NCI-H2107 treated with DMSO at 0.1 percent for 48 hours (cell line): ENCODE measurements around the gene ACER3.
"Not testable (repeated sequence)": the region's sequence is repeated elsewhere in the genome, so short reads cannot be mapped to it uniquely, and the experiment has no call there.

Experiments used
- DNase-seq: peaks from one replicate; lab custom pipeline; 2025; ENCODE audit not compliant: unreplicated experiment; lab: John Stamatoyannopoulos, UW

Gene ACER3

DNA sequence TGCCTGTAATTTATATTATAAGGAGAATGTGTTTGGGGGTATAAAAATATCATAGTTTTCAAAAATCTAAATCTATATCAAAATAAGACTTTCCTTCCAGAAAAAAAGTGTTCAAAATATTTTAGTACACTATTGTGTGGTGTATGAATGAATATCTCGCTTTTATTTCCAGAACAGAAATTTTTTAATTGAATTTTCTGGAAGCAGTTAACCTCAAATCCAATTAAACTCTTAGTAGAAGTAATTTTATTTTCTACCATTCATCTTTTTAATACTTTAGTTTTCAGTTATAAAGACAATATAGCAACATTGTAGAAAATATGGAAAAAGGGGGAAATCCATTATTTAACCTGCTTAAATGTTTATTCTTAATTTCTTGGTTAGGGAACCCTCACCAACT, 58.7 kb downstream of the ACER3 start:
- DNase-seq: no peak

DNA sequence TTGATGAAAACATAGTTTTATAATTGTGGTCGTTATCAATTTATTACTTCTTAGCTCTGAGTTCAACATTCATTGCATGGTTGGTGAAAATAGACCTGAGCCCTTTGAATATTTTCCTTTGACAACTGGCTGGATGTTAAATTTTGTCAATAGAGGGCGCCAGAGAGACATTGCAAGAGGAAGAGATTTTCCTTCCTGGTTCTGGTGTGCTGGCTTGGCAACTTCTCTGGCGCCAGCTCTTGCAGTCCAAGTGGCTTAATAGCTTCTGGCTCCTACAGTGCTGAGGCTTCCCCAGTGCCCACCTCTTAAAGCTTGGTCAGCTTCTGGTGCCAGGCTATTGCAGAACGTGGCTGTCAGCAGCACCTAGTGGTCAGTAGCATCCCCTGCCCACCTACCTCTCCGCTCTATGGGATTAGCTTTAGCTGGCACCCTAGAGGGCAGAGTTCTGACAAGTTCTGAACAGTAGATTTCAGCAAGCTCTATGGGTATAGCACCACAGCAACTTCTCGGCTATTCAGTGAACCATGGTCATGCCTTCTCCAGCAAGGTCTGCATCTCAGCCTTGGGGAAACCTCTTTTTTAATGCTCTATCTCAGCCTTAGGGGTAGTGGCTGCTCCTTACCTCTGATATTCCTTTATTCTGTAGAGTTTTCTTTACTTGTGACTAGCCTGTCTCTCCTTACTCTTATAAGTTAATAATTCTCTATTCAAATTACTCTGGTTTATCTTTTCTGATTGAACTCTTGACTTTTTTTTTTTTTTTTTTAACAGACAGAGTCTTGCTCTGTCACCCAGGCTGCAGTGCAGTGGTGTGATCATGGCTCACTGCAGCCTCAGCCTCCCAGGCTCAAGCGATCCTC, 59.4 kb downstream of the ACER3 start:
- peak; percentile 68 for DNase-seq

DNA sequence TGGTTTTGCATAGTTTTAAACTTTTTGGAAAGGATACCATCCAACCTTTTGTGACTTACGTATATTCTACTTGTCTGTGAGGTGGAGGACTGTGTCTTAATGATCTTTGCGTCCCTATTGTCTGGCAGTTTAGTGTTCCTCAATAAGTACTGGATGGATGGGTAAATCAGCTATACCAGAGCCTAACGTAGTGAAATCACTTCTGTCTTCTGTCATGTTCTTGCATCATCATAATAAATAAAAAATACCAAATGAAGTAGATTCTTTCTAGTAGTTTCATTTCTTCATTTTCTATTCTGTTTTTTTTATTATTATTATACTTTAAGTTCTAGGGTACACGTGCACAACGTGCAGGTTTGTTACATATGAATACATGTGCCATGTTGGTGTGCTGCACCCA, 66.4 kb downstream of the ACER3 start:
- no peak for DNase-seq

DNA sequence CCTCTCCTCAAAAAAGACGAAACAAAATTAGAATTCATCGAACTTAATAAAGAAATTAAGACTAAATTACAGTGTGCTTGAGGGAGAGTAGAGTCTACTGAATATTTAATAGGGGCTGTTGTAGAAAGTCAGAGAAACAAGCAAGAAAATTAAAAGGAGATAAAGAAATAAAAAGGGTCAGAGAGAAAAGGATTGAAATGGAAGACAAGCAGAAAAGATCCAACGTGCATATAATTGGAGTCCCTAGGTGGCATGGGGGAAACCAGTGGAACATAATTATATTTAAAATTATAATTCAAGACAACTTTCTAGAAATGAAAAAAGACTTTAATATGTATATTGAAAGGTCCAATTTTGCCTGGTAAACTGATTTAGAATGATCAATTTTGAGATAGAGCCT, 74.3 kb downstream of the ACER3 start:
- DNase-seq: no peak

DNA sequence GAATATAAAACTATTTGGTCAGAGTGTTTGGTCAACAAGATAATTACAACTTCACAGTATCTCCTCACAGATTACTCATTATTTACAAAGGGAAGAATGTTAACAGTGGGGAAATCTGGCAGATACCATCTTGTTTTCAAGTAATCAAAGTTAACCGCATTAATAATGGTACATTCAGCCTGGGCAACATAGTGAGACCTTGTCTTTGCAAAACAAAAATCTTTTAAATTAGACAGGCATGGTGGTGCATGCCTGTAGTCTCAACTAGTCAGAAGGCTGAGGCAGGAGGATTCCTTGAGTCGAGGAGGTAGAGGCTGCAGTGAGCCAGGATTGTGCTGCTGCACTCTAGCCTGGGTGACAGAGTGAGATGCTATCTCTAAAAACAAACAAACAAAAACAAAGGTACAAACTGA, 78.5 kb downstream of the ACER3 start:
- no peak for DNase-seq

DNA sequence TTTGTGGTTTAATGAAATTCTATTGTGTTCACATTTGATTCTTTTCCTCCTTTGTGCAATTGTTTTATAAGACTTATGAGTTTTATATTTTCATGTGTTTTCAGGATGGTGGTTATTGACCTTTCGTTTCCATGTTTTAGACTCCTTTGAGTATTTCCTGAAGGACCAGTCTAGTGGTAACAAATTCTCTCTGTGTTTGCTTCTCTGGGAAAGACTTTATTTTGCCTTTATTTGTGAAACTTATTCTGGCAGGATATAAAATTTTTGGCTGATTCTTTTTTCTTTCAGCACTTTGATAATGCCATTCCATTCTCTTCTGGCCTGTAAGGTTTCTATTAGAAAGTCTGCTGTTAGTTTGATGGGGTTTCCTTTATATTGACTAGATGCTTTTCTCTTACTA, 83.5 kb downstream of the ACER3 start:
- DNase-seq: no peak

DNA sequence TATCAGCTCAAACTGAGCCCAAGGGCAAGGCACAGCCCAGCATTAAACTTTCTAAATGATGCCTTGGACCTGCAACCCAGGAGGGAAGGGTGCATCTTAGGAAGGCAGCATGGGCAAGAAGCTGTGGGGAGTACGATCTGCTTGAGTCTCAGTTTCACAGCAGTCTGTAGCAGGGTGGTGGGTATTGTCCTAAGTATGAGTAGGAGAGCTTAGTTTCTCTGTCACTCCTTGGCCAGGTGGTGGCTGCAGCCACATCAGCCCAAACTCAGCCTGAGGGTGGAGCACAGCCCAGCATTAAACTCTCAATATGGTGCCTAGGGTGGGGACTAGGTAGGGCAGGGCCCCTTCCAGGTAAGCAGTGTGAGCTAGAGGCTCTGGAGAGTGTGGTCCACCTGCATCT, 85.5 kb downstream of the ACER3 start:
- no peak for DNase-seq

DNA sequence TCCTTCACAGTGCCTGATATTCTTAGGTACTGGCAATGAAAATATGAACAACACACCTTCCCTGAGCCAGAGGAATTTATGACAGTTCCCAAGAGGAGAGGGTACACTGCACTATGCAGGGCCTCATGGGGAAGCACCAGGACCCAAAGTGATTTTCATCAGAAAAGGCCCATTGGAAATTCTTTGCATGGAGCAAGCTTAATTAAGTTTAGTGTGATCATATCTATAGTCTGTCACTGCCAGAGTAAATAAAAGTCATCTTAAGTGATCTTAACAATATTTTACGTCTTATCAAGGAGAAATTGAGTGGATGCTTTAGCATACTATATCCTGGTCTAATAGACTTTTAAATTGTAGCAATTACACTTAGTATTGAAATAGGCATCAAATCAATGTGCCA, 86.5 kb downstream of the ACER3 start:
- DNase-seq: no peak

DNA sequence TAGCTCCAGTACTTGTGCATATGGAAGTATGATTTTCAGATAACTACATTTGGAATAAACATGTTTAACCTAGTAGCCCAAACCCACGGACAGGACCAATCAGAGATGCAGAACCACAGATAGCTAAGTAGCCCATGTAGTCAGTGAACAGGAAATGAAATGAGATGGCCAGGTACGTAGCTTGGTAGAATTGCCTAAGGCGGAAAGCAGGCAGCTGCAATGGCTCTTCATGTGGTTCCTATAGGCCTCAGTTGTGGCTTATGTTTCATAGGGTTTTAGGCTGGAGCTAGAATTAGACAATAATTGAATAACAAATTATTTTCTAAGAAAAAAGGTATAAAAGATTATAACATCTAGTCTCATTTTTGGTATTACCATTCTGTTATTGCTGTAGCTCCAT, 87.1 kb downstream of the ACER3 start:
- DNase-seq: no peak

DNA sequence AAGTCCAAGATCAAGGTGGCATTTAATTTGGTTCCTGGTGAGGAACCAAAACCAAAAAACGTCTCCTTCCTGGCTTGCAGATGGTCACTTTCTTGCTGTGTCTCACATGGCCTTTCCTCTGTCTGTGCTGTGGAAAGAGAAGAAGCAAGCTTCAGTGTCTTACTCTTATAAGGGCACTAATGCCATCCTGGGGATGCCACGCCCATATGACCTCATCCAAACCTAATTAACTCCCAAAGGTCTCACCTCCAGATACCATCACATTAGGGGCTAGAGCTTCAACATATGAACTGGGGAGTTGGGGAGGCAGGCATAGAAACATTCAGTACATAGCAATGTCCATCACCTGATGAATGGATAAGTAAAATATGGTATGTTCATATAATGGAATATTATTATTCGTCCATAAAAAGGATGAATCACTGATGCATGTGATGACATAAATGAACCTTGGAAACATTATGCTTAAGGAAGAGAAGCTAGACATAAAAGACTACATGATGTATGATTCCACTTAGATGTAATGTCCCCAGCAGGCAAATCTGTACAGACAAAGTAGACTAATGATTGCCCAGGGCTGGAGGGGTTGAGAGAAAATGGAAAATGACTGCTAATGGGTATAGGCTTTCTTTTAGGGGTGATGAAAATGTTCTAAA, 94.9 kb downstream of the ACER3 start:
- DNase-seq: no peak

DNA sequence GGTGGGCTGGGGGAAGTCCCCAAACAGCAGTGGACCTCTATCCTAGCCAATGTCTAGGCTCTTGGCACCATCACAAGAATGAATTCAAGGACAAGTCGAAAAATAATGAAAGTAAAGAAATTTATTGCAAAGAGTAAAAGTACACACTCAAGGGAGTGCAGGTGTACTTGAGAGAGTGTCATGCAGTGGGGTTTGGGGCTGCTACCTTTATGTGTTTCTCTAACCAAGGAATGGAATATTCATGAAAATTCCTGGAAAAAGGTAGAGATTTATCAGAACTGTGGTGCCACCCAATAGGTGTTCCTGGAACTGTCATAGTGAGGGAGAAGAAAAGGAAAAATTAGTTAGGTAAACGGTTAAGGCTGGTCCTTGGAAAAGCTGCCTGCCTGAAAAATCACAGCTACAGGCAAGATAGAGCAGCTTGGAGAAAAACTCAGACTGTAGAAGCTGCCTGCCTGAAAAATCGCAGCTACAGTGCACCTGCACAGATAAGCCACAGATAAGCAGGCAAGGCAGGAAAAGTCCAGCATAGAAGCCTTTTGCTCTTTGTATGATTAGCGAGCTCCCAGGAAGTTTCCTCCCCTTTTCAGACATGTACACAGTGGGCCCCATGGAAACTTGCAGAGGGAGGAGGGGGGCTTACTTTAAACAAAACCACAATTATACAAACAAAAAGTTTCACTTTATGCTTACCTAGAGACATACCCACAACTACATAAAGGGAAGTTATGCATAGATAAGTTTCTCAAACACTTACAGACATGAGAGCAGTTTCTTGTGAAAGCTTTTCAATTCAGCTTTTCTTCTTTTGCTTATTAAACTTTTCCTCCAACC, 102.1 kb downstream of the ACER3 start:
- DNase-seq: no peak

DNA sequence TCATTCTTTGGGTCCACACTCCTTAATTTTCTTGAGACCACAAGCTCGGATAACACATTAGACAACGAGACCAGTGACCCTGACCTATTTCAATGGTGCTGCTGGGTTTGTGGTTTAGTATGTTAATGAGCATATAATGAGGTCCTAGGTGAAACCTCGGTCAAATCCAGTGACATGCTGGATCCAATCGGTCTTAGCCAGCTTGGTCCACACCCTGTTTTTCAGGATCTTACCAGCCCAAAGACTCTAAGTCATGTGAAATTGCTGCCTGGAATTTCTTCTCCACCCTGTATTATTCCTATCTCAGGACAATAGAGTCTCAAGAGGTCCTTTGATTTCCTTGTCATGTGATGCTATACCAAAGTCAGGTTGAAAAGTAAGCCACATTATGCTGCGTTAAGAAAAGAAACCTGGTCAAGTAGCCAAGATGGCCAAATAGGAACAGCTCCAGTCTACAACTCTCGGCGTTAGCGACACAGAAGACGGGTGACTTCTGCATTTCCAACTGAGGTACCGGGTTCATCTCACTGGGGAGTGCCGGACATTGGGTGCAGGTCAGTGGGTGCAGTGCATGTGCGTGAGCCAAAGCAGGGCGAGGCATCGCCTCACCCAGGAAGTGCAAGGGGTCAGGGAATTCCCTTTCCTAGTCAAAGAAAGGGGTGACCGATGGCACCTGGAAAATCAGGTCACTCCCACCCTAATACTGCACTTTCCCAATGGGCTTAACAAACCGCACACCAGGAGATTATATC, 102.9 kb downstream of the ACER3 start:
- DNase-seq: not testable (repeated sequence)

DNA sequence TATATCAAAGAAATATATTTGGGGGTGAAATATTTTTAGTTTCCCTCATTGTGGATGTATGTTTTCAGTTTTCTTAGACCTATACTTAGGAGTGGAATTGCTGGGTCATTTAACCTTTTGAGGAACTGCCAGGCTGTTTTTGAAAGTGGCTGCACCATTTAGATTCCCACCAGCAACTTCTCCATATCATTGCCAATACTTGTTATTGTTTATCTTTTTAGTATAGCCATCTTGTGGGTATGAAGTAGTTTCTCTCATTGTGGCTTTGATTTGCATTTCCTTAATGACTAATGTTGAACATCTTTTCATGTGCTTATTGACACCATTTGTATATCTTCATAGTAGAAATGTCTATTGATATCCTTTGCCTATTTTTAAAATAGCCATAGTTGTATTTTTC, 111.3 kb downstream of the ACER3 start:
- no peak for DNase-seq

DNA sequence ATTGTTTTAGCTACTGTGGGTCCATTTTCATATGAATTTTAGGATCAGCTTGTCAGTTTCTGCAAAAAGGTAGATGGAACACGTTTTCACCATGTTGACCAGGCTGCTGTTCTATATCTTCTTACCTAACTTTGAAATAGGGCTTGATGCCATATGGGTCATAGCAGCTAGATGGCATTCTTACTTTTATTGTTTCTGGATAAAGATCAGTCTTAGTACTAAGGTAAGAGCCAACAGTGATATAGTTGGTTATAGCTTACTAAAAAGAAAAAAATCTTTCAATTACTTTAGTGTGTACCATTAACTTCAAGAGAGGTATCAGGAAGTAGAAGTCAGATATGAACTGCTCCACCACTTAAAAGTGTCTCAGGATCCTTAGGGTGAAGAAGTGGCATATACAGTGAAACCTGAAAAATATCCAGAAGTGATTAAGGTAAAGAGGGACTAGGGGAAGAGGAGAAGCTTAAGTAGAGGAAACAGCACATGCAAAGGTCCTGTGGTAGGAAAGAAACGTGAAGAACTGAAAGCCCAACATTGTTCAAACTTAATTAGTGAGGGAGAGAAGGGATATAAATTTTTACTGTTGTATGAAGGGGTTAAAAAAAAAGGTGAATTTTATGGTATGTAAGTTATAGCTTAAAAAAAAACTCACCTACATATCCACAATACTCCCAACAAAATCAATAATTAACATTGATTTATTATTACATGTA, 113.6 kb downstream of the ACER3 start:
- DNase-seq: no peak

DNA sequence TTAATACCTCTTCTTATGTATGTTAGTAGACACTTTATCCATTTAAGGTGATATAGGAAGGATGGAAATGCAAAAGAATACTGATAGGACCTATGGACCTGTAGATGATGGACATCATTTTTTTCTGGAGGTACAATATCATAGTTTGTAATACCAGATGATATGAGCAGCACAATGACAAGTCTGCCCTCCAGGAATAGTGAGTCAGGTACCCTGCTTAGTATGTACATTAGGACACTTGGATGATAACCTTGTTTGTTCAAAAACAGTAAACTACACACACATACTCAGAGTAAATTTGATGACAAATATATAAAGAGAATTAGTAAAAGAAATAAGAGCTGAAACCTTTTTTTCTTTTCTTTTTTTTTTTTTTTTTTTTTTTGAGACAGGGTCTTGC, 114.8 kb downstream of the ACER3 start:
- no peak for DNase-seq

DNA sequence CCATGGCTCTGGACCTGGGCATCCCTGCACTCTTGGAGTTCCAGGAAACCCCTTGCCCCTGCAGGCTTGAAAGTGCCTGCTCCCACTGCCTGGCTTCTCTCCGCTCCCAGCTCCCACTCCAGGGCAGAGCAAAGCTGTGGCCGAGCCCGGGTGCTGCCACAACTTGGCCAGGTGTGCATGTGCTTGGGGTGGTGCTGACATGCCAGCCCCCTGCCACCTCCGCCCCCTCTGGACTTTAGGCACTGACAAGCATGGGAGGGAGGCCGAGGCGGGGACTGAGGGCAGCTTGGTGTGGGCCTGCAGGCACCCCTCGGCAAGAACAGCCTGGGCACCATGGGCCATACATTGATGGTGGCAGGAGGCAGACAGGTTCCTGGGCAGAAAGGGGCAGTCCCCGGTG, 117.1 kb downstream of the ACER3 start:
- no peak for DNase-seq

DNA sequence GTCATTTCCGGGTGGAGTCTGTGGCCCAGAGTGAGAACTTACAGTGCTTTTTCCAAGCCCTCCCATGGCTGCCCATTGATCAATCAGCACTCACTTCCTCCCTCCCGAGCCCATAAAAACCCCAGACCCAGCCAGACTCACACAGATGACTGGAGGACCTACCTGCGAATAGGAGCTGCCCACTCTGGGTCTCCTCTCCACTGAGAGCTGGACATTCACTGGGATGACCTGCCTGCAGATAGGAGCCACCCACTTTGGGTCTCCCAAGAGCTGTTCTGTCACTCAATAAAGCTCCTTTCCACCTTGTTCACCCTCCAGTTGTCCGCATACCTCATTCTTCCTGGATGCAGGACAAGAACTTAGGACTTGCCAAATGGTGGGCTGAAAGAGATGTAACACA, 117.5 kb downstream of the ACER3 start:
- DNase-seq: no peak

DNA sequence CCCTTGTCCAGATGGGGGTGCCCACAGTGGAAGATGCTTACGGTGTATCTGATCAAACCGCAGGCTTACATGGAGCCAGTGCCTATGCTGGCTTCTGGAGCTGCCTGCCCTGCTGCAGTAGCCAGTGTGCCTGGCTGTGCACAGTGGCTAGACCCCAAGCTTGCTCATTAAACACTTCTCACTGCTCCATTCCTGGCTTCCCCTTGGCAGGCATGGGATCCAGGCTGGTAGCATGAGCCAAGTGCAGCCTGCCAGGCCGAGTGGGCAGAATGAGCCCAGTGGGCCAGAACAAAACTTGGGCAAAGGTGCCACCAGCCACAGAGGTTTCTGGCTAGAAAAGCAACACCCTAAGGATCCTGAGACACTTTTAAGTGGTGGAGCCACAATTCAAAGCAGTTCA, 118.1 kb downstream of the ACER3 start:
- DNase-seq: no peak

DNA sequence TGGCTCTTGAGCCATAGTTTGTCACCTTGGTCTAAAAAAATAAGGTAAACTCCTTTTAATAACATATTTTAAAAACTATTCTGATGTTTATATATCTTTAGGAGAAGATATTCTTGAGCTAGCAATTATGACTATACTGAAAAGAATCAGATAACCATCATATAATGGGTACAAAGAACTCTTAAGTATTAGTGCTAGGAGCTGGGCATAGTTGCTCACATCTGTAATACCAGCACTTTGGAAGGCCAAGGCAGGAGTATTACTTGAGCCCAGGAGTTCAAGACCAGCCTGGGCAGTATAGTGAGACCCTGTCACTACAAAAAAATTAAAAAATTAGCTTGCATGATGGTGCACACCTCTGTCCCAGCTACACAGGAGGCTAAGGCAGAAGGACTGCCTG, 119.5 kb downstream of the ACER3 start:
- no peak for DNase-seq

DNA sequence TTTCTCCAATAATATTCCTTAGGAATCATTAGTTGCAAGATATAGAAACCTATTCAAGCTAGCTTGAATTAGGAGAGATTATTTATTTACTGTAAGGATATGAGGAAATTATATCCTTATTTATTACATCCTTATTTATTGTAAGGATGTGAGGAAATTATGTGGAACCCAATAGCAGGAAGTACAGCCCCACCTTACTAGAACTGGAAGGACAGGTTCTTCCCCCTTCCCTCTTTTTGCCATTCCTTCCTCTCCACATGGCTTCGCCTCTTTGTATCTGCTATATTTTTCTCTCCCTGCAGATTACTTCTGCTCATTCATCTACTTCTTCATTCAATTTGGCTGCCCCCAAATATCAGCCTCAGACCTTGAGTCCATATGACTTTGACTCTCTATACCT, 124.0 kb downstream of the ACER3 start:
- no peak for DNase-seq

DNA sequence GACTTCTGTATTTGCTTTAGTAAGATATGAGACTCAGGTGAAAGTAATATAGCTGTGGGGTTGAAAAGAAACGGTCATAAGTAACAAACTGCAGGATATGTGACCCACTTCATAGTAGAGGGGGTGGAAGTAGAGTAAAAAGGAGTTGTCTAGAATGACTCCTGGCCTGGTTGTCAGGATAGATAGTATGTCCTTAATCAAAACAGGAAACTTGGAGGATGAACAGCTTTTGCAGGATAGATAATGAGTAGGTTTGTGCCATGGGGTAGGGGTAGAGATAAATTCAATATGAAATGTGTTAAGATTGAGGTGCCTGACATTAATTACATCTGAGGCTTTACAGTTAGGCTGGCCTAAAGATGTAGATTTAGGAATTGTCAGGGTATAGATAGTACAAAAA, 126.5 kb downstream of the ACER3 start:
- no peak for DNase-seq
